ENCODE data around the gene MBD5.

Gene MBD5

DNA sequence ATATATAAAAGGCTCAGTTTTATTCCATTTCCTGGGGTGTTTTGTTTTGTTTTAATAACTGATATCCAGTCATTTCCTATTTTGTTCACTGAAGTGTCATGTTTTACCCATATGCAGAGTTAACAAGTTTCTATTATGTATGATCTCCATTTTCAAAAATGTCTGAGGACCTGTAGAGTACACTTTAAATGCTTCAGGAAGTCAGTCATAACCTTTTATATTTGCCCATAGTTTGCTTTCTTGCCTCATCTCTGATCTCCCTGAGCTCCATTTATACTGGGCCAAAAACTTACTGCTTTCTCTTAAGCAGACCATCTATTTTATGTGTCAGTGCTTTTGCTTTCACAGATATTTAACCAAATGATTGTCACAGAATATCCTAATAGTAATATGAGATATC, 278.7 kb downstream of the MBD5 start:
- Histone ChIP-seq H3K27me3 (ENCODE audit: control insufficient read depth in 1 of 2, insufficient read depth in 2 of 2, low read length in 2 of 2) (no peaks in the 10 kb centered on the region), H3K9me3 (ENCODE audit: control insufficient read depth in 2 of 2, low read length in 2 of 2) (no peaks in the 10 kb centered on the region), H3K27ac (ENCODE audit: low read length) (no peak overlapping the region), H3K36me3 (ENCODE audit: control insufficient read depth in 2 of 2, insufficient read depth in 2 of 2, low read length in 2 of 2) (no peaks in the 10 kb centered on the region), H3K4me1 (ENCODE audit: control insufficient read depth, insufficient read depth, low read length) (peaks cover 3% of the 10 kb centered on the region), H3K9ac (ENCODE audit: low read length in 2 of 2) (no peak overlapping the region), H3K4me3 (ENCODE audit: low read length in 2 of 2) (no peak overlapping the region)

DNA sequence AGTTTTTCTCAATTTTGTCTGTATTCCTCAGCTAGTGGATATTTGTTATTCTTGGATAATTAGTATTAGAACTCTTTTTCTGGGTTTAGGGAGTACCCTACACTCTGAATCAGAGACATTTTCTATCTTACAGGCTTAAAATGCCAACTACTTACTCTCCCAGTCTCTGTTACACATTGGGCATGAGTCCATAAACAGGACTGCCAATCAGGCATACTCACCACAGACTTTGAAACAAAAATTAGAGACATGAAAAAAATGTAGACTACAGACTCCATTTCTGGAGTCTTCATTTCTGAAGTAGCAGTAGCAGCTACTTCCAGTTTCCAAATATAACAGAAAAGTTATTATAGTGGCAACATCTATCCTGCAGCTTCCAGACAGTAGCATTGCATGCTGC, 279.7 kb downstream of the MBD5 start:
- Histone ChIP-seq H3K9ac (ENCODE audit: low read length in 2 of 2) (no peak overlapping the region), H3K4me1 (ENCODE audit: control insufficient read depth, insufficient read depth, low read length) (peaks cover 8% of the 10 kb centered on the region), H3K27ac (ENCODE audit: low read length) (no peak overlapping the region), H3K36me3 (ENCODE audit: control insufficient read depth in 2 of 2, insufficient read depth in 2 of 2, low read length in 2 of 2) (no peaks in the 10 kb centered on the region), H3K9me3 (ENCODE audit: control insufficient read depth in 2 of 2, low read length in 2 of 2) (no peaks in the 10 kb centered on the region), H3K4me3 (ENCODE audit: low read length in 2 of 2) (no peak overlapping the region), H3K27me3 (ENCODE audit: control insufficient read depth in 1 of 2, insufficient read depth in 2 of 2, low read length in 2 of 2) (no peaks in the 10 kb centered on the region)

DNA sequence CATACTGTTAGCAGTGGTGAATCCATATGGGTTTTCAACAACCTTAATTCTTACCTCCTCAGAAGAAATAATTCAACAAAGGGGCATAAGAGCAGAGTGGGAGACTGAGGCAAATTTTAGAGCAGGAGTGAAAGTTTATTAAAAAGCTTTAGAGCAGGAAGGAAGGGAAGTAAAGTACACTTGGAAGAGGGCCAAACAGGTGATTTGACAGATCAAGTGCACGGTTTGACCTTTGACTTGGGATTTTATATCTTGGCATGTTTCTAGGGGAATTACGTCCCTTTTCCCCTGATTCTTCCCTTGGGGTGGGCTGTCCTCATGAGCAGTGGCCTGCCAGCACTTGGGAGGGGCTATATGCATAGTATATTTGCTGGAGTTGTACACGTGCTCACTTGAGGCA, 280.5 kb downstream of the MBD5 start:
- no peaks in the 10 kb centered on the region for H3K27me3 ChIP-seq (ENCODE audit: control insufficient read depth in 1 of 2, insufficient read depth in 2 of 2, low read length in 2 of 2)
- H3K4me1 ChIP-seq (ENCODE audit: control insufficient read depth, insufficient read depth, low read length), result peaks cover 10% of the 10 kb centered on the region
- H3K9ac ChIP-seq (ENCODE audit: low read length in 2 of 2), result no peak overlapping the region
- H3K36me3 ChIP-seq (ENCODE audit: control insufficient read depth in 2 of 2, insufficient read depth in 2 of 2, low read length in 2 of 2), result no peaks in the 10 kb centered on the region
- no peaks in the 10 kb centered on the region for H3K9me3 ChIP-seq (ENCODE audit: control insufficient read depth in 2 of 2, low read length in 2 of 2)
- no peak overlapping the region for H3K4me3 ChIP-seq (ENCODE audit: low read length in 2 of 2)
- H3K27ac ChIP-seq (ENCODE audit: low read length), result no peak overlapping the region

DNA sequence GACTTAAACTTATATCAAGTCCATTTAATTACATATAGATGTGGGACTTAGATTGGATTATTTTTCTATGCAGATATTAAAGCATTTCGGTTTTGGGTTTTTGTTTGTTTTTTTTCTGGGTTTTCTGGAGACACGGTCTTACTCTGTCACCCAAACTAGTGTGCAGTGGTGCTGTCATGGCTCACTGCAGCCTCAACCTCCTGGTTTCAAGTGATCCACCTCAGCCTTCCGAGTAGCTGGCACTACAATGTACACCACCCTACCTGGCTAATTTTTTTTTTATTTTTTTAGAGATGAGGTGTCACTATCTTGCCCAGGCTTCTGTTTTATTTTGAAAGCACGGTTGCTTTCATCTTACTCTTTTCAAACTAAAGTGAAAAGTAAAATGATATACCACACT, 281.6 kb downstream of the MBD5 start:
- H3K27ac ChIP-seq (ENCODE audit: low read length), result no peak overlapping the region
- no peaks in the 10 kb centered on the region for H3K27me3 ChIP-seq (ENCODE audit: control insufficient read depth in 1 of 2, insufficient read depth in 2 of 2, low read length in 2 of 2)
- H3K9me3 ChIP-seq (ENCODE audit: control insufficient read depth in 2 of 2, low read length in 2 of 2), result no peaks in the 10 kb centered on the region
- no peak overlapping the region for H3K4me3 ChIP-seq (ENCODE audit: low read length in 2 of 2)
- H3K4me1 ChIP-seq (ENCODE audit: control insufficient read depth, insufficient read depth, low read length), result peaks cover 10% of the 10 kb centered on the region
- H3K36me3 ChIP-seq (ENCODE audit: control insufficient read depth in 2 of 2, insufficient read depth in 2 of 2, low read length in 2 of 2), result no peaks in the 10 kb centered on the region
- H3K9ac ChIP-seq (ENCODE audit: low read length in 2 of 2), result no peak overlapping the region

DNA sequence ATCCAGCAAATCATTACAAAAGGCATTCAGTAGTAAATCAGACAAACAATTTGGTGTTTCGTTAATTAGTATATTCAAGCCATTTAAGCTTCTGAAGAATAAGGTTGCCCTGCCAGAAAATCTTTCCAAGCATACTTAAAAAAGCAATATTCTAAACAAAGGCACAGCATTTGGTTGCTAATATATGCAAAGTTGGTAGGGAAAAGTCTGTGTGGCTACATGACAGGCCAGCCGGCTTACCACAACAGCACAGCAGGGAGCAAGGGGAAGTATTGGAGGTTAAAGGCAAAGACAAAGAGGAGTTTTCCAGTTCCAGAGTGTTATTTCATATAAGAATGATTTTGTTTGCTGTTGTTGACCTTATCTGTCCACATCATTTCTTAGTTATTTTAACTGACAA, 282.3 kb downstream of the MBD5 start:
- no peaks in the 10 kb centered on the region for H3K27me3 ChIP-seq (ENCODE audit: control insufficient read depth in 1 of 2, insufficient read depth in 2 of 2, low read length in 2 of 2)
- no peak overlapping the region for H3K4me3 ChIP-seq (ENCODE audit: low read length in 2 of 2)
- H3K27ac ChIP-seq (ENCODE audit: low read length), result no peak overlapping the region
- no peaks in the 10 kb centered on the region for H3K36me3 ChIP-seq (ENCODE audit: control insufficient read depth in 2 of 2, insufficient read depth in 2 of 2, low read length in 2 of 2)
- H3K9ac ChIP-seq (ENCODE audit: low read length in 2 of 2), result no peak overlapping the region
- peaks cover 10% of the 10 kb centered on the region for H3K4me1 ChIP-seq (ENCODE audit: control insufficient read depth, insufficient read depth, low read length)
- no peaks in the 10 kb centered on the region for H3K9me3 ChIP-seq (ENCODE audit: control insufficient read depth in 2 of 2, low read length in 2 of 2)

DNA sequence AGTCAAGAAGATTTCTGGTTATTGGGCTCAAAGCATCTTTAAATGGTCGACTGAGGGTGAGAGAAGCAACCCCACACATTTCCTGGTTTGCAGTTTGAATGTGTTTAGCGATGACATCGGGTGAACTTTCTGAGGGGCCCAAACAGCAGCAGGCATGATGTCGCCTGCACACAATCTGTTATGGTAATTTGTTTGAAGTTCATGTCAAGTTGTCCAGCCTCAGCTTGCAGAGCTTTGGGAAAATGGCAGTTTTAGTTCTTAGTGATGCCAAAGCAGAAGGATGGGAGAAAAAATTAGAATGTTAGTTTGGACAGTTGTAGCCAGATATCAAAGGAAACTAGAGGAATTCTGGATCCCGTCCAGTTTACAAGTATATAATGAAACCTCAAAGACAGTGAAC, 284.6 kb downstream of the MBD5 start:
- no peaks in the 10 kb centered on the region for H3K9me3 ChIP-seq (ENCODE audit: control insufficient read depth in 2 of 2, low read length in 2 of 2)
- H3K4me1 ChIP-seq (ENCODE audit: control insufficient read depth, insufficient read depth, low read length), result peaks cover 10% of the 10 kb centered on the region
- no peak overlapping the region for H3K27ac ChIP-seq (ENCODE audit: low read length)
- H3K36me3 ChIP-seq (ENCODE audit: control insufficient read depth in 2 of 2, insufficient read depth in 2 of 2, low read length in 2 of 2), result no peaks in the 10 kb centered on the region
- H3K4me3 ChIP-seq (ENCODE audit: low read length in 2 of 2), result no peak overlapping the region
- H3K9ac ChIP-seq (ENCODE audit: low read length in 2 of 2), result no peak overlapping the region
- no peaks in the 10 kb centered on the region for H3K27me3 ChIP-seq (ENCODE audit: control insufficient read depth in 1 of 2, insufficient read depth in 2 of 2, low read length in 2 of 2)

DNA sequence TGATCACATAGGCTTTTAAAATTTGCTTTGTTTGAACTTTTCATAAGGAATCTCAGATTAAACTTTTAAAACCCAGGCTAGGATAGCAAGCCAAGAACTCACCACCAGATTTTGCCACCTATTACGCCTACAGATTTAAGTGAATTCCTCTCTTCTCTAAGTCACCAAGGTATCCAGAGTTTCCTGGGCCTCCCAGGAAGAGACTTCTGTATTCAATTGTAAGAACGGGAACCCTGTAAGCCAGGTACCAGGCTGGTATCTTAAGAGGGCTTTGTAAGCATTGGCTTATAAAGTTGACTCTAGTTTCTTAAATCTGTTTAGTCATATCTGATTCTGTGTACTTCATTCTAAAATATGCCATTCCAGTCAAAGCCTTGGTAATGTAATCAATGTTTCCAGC, 285.1 kb downstream of the MBD5 start:
- Histone ChIP-seq H3K4me3 (ENCODE audit: low read length in 2 of 2) (no peak overlapping the region), H3K9ac (ENCODE audit: low read length in 2 of 2) (no peak overlapping the region), H3K27me3 (ENCODE audit: control insufficient read depth in 1 of 2, insufficient read depth in 2 of 2, low read length in 2 of 2) (no peaks in the 10 kb centered on the region), H3K36me3 (ENCODE audit: control insufficient read depth in 2 of 2, insufficient read depth in 2 of 2, low read length in 2 of 2) (no peaks in the 10 kb centered on the region), H3K9me3 (ENCODE audit: control insufficient read depth in 2 of 2, low read length in 2 of 2) (no peaks in the 10 kb centered on the region), H3K27ac (ENCODE audit: low read length) (no peak overlapping the region), H3K4me1 (ENCODE audit: control insufficient read depth, insufficient read depth, low read length) (peaks cover 10% of the 10 kb centered on the region)

DNA sequence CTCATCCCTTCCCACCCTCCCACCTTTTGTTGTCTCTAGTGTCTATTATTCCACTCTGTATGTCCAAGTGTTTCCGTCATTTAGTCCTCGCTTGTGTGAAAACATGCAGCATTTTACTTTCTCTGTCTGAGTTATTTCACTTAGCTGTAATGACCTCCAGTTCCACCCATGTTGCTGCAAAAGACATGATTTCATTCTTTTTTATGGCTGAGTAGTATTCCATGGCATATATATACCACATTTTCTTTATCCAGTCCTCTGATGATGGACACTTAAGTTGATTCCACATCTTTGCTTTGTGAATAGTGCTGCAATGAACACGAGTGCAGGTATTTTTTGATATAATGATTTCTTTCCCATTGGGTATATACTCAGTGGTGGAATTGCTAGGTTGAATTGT, 296.7 kb downstream of the MBD5 start:
- Histone ChIP-seq H3K27me3 (ENCODE audit: control insufficient read depth in 1 of 2, insufficient read depth in 2 of 2, low read length in 2 of 2) (no peaks in the 10 kb centered on the region), H3K4me3 (ENCODE audit: low read length in 2 of 2) (no peak overlapping the region), H3K9ac (ENCODE audit: low read length in 2 of 2) (no peak overlapping the region), H3K9me3 (ENCODE audit: control insufficient read depth in 2 of 2, low read length in 2 of 2) (peaks cover 0 to 3% of the 10 kb centered on the region in 2 donors), H3K4me1 (ENCODE audit: control insufficient read depth, insufficient read depth, low read length) (no peaks in the 10 kb centered on the region), H3K27ac (ENCODE audit: low read length) (no peak overlapping the region), H3K36me3 (ENCODE audit: control insufficient read depth in 2 of 2, insufficient read depth in 2 of 2, low read length in 2 of 2) (peaks cover 3 to 5% of the 10 kb centered on the region in 2 donors)

DNA sequence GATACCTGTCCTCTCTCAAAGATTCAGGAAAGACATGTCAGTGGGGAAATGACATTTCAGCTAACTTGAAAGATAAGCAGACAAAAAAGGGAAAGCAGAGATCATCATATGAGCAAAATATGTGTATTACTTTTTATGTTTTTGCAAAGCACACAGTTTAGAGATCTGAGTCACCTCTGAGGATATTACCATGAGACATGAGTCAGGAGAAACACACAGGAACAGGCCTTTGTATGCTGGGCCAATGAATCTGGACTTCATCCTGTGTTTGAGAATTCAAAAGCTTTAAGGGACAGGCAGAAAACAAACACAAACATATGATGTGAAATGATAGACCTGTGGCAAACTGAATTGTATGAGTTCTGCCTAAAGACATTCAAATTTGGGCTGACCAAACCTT, 317.6 kb downstream of the MBD5 start:
- Histone ChIP-seq H3K9me3 (ENCODE audit: control insufficient read depth in 2 of 2, low read length in 2 of 2) (no peaks in the 10 kb centered on the region), H3K36me3 (ENCODE audit: control insufficient read depth in 2 of 2, insufficient read depth in 2 of 2, low read length in 2 of 2) (peaks cover 0 to 8% of the 10 kb centered on the region in 2 donors), H3K27me3 (ENCODE audit: control insufficient read depth in 1 of 2, insufficient read depth in 2 of 2, low read length in 2 of 2) (no peaks in the 10 kb centered on the region), H3K4me3 (ENCODE audit: low read length in 2 of 2) (no peak overlapping the region), H3K27ac (ENCODE audit: low read length) (no peak overlapping the region), H3K9ac (ENCODE audit: low read length in 2 of 2) (no peak overlapping the region), H3K4me1 (ENCODE audit: control insufficient read depth, insufficient read depth, low read length) (no peaks in the 10 kb centered on the region)

DNA sequence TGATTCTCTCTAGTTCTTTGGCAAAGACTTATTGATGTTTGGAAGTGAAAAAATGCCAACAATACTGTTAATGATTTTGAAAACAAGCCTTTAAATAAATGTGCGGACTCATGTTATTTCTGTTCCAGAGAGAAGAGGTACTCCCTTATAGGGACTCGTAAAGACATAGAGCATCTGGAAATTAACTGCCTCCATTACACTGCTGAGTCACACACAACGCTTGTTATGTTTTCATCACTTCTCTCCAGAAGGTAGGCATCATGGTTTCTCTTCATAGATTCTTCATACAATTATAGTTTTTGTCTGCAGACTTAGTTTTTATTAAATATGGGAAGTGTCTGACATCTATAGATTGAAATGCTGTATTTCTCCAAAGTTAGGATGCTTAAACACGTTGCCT, 321.2 kb downstream of the MBD5 start:
- Histone ChIP-seq H3K36me3 (ENCODE audit: control insufficient read depth in 2 of 2, insufficient read depth in 2 of 2, low read length in 2 of 2) (peaks cover 0 to 4% of the 10 kb centered on the region in 2 donors), H3K4me3 (ENCODE audit: low read length in 2 of 2) (no peak overlapping the region), H3K9ac (ENCODE audit: low read length in 2 of 2) (no peak overlapping the region), H3K9me3 (ENCODE audit: control insufficient read depth in 2 of 2, low read length in 2 of 2) (no peaks in the 10 kb centered on the region), H3K4me1 (ENCODE audit: control insufficient read depth, insufficient read depth, low read length) (no peaks in the 10 kb centered on the region), H3K27me3 (ENCODE audit: control insufficient read depth in 1 of 2, insufficient read depth in 2 of 2, low read length in 2 of 2) (no peaks in the 10 kb centered on the region), H3K27ac (ENCODE audit: low read length) (no peak overlapping the region)

DNA sequence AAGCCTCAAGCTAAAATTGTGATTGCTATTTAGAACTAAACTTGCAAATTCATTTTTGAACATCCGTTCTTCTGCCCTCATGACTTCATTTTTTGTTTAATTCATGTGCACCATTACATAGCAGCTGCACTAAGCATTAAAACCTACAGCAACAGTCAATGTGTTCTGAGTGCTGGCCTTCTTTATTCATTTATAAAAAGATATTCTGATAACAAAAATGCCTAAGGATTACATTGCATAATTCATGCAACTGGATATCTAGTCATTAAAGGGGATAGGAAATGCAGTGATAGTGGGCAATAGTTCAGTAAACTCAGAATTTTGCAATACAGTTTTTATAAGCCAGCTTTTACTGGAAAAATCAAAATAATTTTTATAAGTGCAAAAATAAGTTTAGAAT, 329.3 kb downstream of the MBD5 start:
- Histone ChIP-seq H3K27me3 (ENCODE audit: control insufficient read depth in 1 of 2, insufficient read depth in 2 of 2, low read length in 2 of 2) (no peaks in the 10 kb centered on the region), H3K4me1 (ENCODE audit: control insufficient read depth, insufficient read depth, low read length) (no peaks in the 10 kb centered on the region), H3K27ac (ENCODE audit: low read length) (no peak overlapping the region), H3K9ac (ENCODE audit: low read length in 2 of 2) (no peak overlapping the region), H3K9me3 (ENCODE audit: control insufficient read depth in 2 of 2, low read length in 2 of 2) (no peaks in the 10 kb centered on the region), H3K4me3 (ENCODE audit: low read length in 2 of 2) (no peak overlapping the region), H3K36me3 (ENCODE audit: control insufficient read depth in 2 of 2, insufficient read depth in 2 of 2, low read length in 2 of 2) (no peaks in the 10 kb centered on the region)
